ENCODE measurements around the gene NUP43. TPM values are rescaled to one million over a fixed set of nuclear protein-coding genes. Genes with fewer than 3 reads are reported as not detected.

Gene NUP43
- total and polyA plus RNA-seq, 2 of the 13 experiments (the other 11 are each of a cell fraction or from before 2014, with no cell fraction given), result 38.9 to 85.1 TPM

DNA sequence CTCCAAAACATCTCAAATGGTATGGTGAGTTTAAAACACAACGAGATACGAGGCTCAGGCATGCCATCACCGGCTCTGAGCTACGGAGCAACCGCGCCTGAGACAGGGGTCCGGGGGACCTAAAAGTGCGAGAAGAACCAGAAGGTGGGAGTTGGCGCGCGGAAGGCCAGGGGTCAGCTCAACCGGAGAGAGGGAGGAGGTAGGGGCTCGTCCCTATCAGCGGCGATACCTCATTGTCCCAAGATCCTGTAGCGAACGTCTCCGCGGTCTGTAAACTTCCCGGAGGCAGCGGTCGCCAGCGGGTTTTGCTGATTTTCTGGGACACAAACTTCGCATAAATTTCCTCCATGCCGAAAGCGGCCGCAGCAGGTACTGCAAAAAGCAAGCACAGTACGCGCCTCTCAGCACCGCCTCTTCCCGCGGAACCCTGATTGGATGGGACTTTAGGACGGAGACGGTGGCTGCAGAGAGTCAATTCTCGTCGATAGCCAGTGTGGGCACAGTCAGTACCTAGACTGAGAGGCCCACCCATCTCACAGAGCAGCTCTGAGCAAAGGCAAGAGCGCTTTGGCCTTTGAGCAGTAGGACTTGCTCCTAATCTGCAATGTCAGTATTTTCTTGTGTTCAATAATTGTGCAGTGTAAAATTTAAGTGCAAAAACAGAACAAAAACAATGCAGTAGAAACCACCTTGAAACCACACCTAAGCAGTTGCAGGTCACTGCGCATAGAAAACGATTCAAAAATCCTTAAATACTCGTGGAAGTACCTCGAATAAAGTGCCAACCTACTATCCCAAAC, at the start of gene NUP43 (continued):
- TF ChIP-seq ZNF660 (CRISPR knock-in tag; IDR thresholded peaks at IDR 0.05; ENCODE audit: borderline replicate concordance, low read depth), result 0 out of 2 replicates have a peak, but pooled peaks have one; percentile 54
- no peak for TF ChIP-seq AGO2 (optimal IDR thresholded peaks at IDR 0.05; ENCODE audit: low read depth, low read length)
- TF ChIP-seq ZNF674 (CRISPR knock-in tag; IDR thresholded peaks at IDR 0.05; ENCODE audit: low read depth), result no peak; the same call in 1 of the 2 replicates
- peak; percentile 41; the same call in 1 of the 2 replicates for TF ChIP-seq GATA4 (IDR thresholded peaks at IDR 0.05; ENCODE audit: borderline replicate concordance, low read depth)
- TF ChIP-seq, protein P1, sequence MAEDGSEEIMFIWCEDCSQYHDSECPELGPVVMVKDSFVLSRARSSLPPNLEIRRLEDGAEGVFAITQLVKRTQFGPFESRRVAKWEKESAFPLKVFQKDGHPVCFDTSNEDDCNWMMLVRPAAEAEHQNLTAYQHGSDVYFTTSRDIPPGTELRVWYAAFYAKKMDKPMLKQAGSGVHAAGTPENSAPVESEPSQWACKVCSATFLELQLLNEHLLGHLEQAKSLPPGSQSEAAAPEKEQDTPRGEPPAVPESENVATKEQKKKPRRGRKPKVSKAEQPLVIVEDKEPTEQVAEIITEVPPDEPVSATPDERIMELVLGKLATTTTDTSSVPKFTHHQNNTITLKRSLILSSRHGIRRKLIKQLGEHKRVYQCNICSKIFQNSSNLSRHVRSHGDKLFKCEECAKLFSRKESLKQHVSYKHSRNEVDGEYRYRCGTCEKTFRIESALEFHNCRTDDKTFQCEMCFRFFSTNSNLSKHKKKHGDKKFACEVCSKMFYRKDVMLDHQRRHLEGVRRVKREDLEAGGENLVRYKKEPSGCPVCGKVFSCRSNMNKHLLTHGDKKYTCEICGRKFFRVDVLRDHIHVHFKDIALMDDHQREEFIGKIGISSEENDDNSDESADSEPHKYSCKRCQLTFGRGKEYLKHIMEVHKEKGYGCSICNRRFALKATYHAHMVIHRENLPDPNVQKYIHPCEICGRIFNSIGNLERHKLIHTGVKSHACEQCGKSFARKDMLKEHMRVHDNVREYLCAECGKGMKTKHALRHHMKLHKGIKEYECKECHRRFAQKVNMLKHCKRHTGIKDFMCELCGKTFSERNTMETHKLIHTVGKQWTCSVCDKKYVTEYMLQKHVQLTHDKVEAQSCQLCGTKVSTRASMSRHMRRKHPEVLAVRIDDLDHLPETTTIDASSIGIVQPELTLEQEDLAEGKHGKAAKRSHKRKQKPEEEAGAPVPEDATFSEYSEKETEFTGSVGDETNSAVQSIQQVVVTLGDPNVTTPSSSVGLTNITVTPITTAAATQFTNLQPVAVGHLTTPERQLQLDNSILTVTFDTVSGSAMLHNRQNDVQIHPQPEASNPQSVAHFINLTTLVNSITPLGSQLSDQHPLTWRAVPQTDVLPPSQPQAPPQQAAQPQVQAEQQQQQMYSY (CRISPR knock-in tag; IDR thresholded peaks at IDR 0.05), result no peak; the same call in 1 of the 2 replicates
- peak; percentile 96 for TF ChIP-seq ZNF614 (CRISPR knock-in tag; IDR thresholded peaks at IDR 0.05; ENCODE audit: borderline replicate concordance)
- TF ChIP-seq, protein P2, sequence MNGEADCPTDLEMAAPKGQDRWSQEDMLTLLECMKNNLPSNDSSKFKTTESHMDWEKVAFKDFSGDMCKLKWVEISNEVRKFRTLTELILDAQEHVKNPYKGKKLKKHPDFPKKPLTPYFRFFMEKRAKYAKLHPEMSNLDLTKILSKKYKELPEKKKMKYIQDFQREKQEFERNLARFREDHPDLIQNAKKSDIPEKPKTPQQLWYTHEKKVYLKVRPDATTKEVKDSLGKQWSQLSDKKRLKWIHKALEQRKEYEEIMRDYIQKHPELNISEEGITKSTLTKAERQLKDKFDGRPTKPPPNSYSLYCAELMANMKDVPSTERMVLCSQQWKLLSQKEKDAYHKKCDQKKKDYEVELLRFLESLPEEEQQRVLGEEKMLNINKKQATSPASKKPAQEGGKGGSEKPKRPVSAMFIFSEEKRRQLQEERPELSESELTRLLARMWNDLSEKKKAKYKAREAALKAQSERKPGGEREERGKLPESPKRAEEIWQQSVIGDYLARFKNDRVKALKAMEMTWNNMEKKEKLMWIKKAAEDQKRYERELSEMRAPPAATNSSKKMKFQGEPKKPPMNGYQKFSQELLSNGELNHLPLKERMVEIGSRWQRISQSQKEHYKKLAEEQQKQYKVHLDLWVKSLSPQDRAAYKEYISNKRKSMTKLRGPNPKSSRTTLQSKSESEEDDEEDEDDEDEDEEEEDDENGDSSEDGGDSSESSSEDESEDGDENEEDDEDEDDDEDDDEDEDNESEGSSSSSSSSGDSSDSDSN (CRISPR knock-in tag; IDR thresholded peaks at IDR 0.05), result peak; percentile 77
- TF ChIP-seq, protein P3, sequence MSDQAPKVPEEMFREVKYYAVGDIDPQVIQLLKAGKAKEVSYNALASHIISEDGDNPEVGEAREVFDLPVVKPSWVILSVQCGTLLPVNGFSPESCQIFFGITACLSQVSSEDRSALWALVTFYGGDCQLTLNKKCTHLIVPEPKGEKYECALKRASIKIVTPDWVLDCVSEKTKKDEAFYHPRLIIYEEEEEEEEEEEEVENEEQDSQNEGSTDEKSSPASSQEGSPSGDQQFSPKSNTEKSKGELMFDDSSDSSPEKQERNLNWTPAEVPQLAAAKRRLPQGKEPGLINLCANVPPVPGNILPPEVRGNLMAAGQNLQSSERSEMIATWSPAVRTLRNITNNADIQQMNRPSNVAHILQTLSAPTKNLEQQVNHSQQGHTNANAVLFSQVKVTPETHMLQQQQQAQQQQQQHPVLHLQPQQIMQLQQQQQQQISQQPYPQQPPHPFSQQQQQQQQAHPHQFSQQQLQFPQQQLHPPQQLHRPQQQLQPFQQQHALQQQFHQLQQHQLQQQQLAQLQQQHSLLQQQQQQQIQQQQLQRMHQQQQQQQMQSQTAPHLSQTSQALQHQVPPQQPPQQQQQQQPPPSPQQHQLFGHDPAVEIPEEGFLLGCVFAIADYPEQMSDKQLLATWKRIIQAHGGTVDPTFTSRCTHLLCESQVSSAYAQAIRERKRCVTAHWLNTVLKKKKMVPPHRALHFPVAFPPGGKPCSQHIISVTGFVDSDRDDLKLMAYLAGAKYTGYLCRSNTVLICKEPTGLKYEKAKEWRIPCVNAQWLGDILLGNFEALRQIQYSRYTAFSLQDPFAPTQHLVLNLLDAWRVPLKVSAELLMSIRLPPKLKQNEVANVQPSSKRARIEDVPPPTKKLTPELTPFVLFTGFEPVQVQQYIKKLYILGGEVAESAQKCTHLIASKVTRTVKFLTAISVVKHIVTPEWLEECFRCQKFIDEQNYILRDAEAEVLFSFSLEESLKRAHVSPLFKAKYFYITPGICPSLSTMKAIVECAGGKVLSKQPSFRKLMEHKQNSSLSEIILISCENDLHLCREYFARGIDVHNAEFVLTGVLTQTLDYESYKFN (CRISPR knock-in tag; conservative IDR thresholded peaks at IDR 0.05), result peak; percentile 59
- TF ChIP-seq ZNF33B (CRISPR knock-in tag; IDR thresholded peaks at IDR 0.05), result peak; percentile 62; the same call in 1 of the 2 replicates
- TF ChIP-seq ZNF367 (CRISPR knock-in tag; IDR thresholded peaks at IDR 0.05; ENCODE audit: borderline replicate concordance), result no peak
- TF ChIP-seq, protein P4, sequence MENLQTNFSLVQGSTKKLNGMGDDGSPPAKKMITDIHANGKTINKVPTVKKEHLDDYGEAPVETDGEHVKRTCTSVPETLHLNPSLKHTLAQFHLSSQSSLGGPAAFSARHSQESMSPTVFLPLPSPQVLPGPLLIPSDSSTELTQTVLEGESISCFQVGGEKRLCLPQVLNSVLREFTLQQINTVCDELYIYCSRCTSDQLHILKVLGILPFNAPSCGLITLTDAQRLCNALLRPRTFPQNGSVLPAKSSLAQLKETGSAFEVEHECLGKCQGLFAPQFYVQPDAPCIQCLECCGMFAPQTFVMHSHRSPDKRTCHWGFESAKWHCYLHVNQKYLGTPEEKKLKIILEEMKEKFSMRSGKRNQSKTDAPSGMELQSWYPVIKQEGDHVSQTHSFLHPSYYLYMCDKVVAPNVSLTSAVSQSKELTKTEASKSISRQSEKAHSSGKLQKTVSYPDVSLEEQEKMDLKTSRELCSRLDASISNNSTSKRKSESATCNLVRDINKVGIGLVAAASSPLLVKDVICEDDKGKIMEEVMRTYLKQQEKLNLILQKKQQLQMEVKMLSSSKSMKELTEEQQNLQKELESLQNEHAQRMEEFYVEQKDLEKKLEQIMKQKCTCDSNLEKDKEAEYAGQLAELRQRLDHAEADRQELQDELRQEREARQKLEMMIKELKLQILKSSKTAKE (CRISPR knock-in tag; IDR thresholded peaks at IDR 0.05; ENCODE audit: borderline replicate concordance), result no peak
- peak; percentile 81; the same call in 1 of the 2 replicates for TF ChIP-seq PHF21A (CRISPR knock-in tag; IDR thresholded peaks at IDR 0.05)
- peak; percentile 92; the same call in 1 of the 2 replicates for TF ChIP-seq ZNF598 (CRISPR knock-in tag; IDR thresholded peaks at IDR 0.05; ENCODE audit: borderline replicate concordance)
- TF ChIP-seq, protein P5, sequence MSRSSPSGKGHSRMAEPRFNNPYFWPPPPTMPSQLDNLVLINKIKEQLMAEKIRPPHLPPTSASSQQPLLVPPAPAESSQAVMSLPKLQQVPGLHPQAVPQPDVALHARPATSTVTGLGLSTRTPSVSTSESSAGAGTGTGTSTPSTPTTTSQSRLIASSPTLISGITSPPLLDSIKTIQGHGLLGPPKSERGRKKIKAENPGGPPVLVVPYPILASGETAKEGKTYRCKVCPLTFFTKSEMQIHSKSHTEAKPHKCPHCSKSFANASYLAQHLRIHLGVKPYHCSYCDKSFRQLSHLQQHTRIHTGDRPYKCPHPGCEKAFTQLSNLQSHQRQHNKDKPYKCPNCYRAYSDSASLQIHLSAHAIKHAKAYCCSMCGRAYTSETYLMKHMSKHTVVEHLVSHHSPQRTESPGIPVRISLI (CRISPR knock-in tag; IDR thresholded peaks at IDR 0.05; ENCODE audit: borderline replicate concordance), result peak; percentile 76

All from HepG2 (cell line).